B cell (primary cell): ENCODE data around the gene ZCRB1.

Experiments
- CTCF ChIP-seq: fragments of 200-600 bp; IDR thresholded peaks from one replicate; pipeline ENCODE4 v1.8.0; 2022; ENCODE audit warnings: antibody characterized with exemption, mild to moderate bottlenecking
- EZH2 ChIP-seq: IDR thresholded peaks from 2 replicates; pipeline ENCODE4 v1.6.1; 2012; ENCODE audit warnings: borderline replicate concordance, low read depth, mild to moderate bottlenecking, moderate library complexity, low read length; ENCODE audit not compliant: insufficient read depth, poor library complexity, severe bottlenecking

DNA sequence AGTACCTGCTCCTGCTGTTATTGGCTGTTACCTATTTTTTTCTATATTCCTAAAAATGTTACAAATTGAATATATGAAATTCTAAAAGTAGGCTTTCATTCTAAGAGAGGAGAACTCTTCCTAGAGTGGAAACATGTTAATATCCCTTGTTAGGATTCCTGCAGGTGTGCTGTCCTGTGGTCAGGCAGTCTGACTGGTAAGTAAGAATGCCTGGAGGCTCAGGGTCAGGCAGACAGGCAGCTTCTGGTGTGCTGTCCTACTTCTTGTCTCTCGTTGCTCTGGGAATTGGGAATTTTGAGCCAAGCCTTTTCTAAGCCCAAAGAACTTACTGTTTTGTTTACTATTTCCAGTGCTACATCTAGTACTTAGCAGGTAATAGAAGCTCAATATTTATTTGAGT is 10.4 kb upstream of the ZCRB1 start:
- no peak for TF ChIP-seq CTCF
- no peak for TF ChIP-seq EZH2
